Dermis microvascular lymphatic vessel endothelial cell (primary cell): Measurements from ENCODE around the gene KIRREL3. TPM values are rescaled to one million over a fixed set of nuclear protein-coding genes. Genes with fewer than 3 reads are reported as not detected.

Experiments used
- DNase-seq, 2 donors: peaks; one replicate each; pipeline versions ENCODE4 v3.0.0 to v3.0.0-alpha.2; 2010; ENCODE audit warnings: low read depth in 2 of 2
- total RNA-seq: library from RNA; depleted of rRNA; stranded (reverse); fragments of >200 nt; gene quantifications from 2 replicates; pipeline ENCODE4 v1.2.1, GENCODE V29; 2014

Gene KIRREL3
- total RNA-seq, 1 donor from 2014 or later: not detected

DNA sequence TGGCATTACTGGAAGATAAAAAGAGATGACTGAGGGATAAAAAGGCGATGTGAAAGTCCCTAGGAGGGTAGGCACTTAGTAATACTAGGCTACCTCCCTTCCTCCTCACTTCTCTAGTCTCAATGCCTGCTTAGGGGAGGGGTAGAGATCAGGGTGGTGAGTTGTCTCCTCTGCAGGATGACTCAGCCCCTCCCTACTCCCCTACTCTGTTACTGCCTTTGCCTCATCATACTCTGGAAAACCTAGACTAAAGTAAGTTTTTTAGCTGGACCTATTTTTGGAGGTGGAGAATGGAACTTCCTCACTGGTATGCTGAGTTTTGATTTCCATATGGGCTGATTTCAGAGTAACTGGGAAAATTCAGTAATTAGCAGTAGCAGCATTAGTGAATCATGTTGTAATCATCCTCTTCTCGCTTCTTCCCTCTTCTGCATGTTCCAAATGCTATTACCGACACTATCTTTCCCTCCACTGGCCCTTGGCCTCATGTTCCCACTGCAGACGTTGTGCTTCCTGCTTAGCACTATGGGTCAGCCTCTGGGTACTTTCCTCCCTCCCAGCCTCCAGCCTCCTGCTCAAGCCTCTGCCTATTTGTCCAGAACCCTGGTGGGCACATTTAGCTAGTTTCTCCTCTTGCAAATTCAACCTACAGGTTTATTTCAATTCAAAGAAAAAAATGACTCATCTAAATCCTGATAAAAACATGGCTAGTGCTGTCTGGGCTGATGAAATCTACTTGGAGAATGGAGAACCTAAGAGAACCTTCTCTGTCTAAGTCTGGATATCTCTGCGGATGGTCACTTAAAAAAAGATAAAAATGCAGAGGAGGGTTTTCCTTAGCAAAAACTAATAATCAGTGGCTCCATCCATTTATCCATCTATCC, 363.4 kb downstream of the KIRREL3 start:
- DNase-seq: no peak

- DNase-seq: no peak
These were observed 365.1 kb downstream of the KIRREL3 start for GRCh38 chr11:126635511-126635910.

- DNase-seq: no peak
These were observed 365.6 kb downstream of the KIRREL3 start for GRCh38 chr11:126634963-126635362.

DNA sequence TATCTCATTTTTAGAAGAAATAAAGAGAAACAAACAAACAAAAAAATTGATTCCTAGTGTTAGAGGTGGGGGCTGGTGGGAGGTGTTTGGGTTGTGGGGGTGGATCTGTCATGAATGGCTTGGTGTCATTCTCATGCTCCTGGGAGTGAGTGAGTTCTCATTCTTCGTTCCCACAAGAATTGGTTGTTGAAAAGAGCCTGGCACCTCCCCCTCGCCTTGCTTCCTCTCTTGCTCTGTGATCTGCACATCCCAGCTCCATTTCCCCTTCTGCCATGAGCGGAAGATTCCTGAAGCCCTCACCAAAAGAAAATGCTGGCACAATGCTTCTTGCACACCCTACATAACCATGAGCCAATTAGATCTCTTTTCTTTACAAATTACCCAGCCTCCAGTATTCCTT, 367.2 kb downstream of the KIRREL3 start:
- no peak for DNase-seq

GRCh38 chr11:126630893-126631798, 369.4 kb downstream of the KIRREL3 start:
- no peak for DNase-seq

- DNase-seq: no peak
These were observed 370.1 kb downstream of the KIRREL3 start for GRCh38 chr11:126630488-126630887.

GRCh38 chr11:126628790-126629621, 371.6 kb downstream of the KIRREL3 start:
- no peak for DNase-seq

DNA sequence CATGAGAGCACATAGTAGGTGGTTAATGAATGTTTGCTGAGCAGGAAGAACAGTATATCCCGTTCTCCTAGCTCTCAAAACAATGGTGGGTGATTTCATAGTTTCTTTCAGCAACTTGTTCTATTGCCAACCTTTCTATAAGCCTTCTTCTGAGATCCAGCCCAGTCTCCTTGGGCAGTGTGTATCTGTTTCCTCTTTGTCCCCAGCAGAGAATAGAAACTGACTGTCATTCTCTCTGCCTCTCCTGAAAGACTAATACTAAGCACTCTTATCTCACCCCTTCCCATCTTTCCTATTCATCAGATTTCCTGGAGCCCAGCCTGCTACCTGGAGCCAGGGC, 372.1 kb downstream of the KIRREL3 start:
- DNase-seq: no peak

DNA sequence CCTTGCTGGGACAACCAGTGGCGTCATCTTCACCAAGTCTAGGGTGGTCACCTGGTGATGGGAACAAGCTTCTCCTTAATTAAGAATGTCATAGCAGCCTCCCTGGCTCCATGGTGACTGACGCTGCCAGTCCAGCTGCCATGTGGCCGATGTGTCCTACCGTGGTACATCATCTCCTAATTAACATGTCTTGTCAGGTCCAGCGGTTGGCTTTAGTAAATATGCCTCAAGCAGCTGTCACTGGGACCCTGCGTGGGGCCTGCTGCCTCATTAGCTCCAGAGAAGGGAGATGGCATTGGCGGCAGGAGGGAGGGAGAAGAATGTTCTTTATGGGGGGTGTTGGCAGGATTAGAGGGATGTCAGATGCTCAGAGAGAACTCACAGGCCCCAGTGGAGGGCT, 373.1 kb downstream of the KIRREL3 start:
- DNase-seq: no peak

GRCh38 chr11:126624506-126624905, 376.1 kb downstream of the KIRREL3 start:
- DNase-seq: no peak

- no peak for DNase-seq
These were observed 381.1 kb downstream of the KIRREL3 start for GRCh38 chr11:126619516-126619915.

DNA sequence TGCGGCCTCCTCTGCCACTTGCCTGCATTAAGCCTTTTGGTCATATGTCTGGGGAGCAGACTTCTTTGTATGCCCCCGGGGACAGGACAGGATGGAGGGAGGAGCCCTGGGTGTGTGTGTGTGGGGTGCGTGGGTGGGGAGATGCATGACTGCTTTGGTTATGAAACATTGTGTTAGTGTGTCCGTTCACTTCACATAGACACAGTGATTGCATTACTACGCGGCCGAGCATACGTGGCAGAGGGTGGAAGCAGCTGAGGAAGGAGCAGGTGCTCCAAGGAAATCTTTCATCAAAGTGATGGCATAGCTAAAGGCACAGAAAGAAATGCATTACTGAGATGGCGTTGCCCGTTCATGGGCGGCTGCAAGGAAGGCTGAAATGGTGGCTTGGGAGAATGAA, 384.7 kb downstream of the KIRREL3 start:
- no peak for DNase-seq

DNA sequence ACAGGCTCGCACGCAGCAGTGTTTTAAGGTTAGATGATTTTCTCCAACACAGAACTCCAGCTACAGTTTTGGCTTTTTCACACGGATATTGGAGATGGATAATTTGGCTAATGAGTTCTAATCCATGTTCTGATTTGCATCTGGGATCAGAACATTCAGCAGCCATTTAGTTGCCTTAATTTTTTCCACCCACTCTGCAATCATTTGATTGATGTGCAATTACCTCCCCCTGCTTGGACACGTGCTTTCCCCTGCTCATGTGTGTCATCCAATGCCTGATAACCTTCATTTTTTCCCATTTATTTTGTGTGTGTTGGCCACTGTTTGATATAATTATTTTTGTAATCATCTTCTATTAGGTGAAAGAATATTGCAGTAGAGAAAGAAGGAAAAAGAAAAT, 387.3 kb downstream of the KIRREL3 start:
- DNase-seq: no peak

GRCh38 chr11:126612671-126613070, 387.9 kb downstream of the KIRREL3 start:
- no peak for DNase-seq

DNA sequence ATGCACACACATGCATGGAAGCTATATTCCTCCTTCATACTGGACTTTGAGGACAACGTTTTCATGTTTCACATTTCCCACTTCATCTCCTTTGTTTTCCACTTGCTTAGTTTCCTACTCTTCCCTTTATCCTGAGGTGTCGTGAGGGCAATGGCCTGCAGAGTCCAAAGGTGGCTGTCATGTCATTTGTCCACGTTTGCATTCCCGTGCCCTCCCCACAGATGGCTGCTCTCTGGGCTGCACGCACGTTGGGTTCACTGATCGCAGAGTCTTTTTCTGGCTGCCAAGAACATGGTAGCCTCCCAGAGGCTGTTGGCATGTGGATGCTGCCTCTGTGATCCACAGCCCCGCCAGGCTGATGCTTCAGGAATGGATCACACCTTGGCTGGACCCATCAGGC, 389.1 kb downstream of the KIRREL3 start:
- no peak for DNase-seq

DNA sequence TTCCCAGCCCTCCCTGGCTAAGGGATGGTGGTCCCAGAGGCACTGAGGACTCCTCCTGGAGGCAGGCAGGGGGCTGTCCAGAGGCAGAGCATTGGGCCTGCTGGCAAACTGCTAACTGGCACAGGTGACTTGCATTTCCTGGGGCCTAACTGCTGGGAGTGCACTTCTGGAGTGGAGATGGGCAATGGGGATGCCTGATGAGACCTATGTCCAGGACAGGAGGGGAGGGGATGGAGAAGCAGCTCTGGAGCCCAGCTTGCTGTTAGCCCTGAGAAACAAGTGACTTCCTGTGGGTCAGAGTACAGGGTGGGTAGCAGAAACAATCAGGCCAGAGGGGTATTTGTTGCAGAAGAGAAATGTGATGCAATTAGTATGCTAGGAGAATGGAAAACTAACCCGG, 391.9 kb downstream of the KIRREL3 start:
- DNase-seq: no peak

DNA sequence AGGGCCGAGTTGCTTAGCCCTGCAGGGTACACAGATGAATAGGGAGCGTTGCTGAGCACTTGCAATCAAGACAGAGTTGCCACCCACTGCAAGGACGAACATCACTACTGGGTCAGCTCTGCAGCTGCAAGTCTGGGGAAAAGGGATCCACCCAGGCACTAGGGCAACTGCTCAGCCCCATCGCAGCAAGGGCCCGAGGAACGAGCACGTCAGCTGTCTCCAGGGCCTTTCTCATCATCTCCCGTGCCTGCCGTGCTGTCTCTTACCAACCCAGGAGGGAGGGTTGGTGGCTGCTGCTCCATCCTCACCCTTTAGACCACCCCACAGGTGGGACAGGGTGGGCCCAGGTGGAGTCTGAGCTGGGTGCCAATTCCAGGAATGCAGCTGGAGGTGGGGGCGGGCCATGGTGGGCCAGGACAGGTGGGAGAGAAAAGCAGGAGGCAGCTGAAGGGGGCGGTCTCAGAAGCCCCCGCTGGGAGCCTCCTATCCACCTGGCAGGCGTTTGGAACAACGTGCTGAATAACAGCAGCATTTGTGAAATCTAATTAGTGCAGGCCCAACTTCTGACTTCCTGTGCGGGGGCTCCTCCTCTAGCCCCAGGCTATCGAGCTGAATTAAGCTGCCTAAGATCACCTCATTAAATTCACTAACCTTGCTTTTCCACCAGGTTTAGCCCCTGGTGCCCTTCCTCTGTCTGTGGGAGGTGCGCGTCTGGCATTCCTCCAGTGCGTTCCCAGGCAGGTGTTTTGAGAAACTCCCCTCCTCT, 392.6 kb downstream of the KIRREL3 start:
- DNase-seq: no peak

GRCh38 chr11:126607374-126607773, 393.2 kb downstream of the KIRREL3 start:
- DNase-seq: peak in 1 of 2 donors; percentile 17

GRCh38 chr11:126606484-126606883, 394.1 kb downstream of the KIRREL3 start:
- DNase-seq: no peak

GRCh38 chr11:126604461-126604860, 396.1 kb downstream of the KIRREL3 start:
- DNase-seq: no peak

DNA sequence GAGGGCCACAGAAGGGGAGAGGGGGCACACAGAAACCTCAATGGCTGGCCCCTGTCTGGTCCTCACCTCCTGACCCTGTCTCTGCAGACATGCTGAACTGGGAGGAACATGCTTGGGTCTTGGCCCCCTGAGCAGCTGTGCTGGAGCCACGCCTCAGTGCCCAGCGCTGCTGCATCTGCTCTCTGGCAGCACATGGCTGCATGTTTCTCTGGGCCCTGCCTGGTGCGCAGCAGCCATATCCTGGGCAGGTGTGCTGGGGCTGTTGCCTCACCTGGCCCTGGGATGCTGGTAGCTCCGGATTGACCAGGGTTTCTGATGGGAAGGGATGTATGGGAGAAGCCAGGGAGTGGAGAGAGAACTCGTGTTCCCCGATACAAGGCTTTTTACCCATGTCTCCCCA, 397.1 kb downstream of the KIRREL3 start:
- DNase-seq: no peak
